ENCODE results near the gene PARP12. TPM values are rescaled to one million over a fixed set of nuclear protein-coding genes. Genes with fewer than 3 reads are reported as not detected.

The PARP12 gene
- total and polyA plus RNA-seq, 9 of the 15 experiments (the other 6 are each of a cell fraction or from before 2014, with no cell fraction given), result 4.6 to 40.4 (median 23.5) TPM

- H3K27ac ChIP-seq (ENCODE audit: extremely low read depth, low read depth, low read length), result no peak overlapping the region
- no peak overlapping the region for H3K4me3 ChIP-seq
- no peaks in the 10 kb centered on the region for H4K20me1 ChIP-seq (replicated peaks; ENCODE audit: control insufficient read depth, insufficient read depth, low read length)
- no peak overlapping the region for H3K4me2 ChIP-seq (ENCODE audit: insufficient read depth, low read length)
- DNase-seq (ENCODE audit: extremely low read depth in 1 of 4, low spot score in 3 of 4), result no peak
- H2AFZ ChIP-seq (ENCODE audit: low read depth, low read length), result no peak overlapping the region
- 71% methylated on average over 7 of the region's 7 CpGs for WGBS (ENCODE audit: insufficient coverage, low coverage, missing lambda C conversion rate)
- TF ChIP-seq ZNF232 (CRISPR knock-in tag; IDR thresholded peaks at IDR 0.05) (no peak), PHF8 (IDR thresholded peaks at IDR 0.05; ENCODE audit: borderline replicate concordance, low read length) (no peak), SMARCE1 (IDR thresholded peaks at IDR 0.05) (no peak), ZNF324 (CRISPR knock-in tag; IDR thresholded peaks at IDR 0.05) (no peak), ZNF23 (CRISPR knock-in tag; IDR thresholded peaks at IDR 0.05) (no peak), ASH1L (IDR thresholded peaks at IDR 0.05; ENCODE audit: borderline replicate concordance, low read depth, partially characterized antibody) (no peak), TCF7L2 (IDR thresholded peaks at IDR 0.05; ENCODE audit: low read depth, low read length) (no peak), MAFF (IDR thresholded peaks at IDR 0.05; ENCODE audit: low read length) (no peak), BCLAF1 (IDR thresholded peaks at IDR 0.05; ENCODE audit: borderline replicate concordance in 1 of 2, control insufficient read depth in 1 of 2, low read depth in 2 of 2, low read length in 1 of 2) (no peak), MBD1 (CRISPR knock-in tag; IDR thresholded peaks at IDR 0.05) (no peak), TBL1XR1 (IDR thresholded peaks at IDR 0.05; ENCODE audit: low read length in 2 of 2) (no peak), MAX (CRISPR knock-in tag; IDR thresholded peaks at IDR 0.05) (no peak), KDM4B (IDR thresholded peaks at IDR 0.05; ENCODE audit: borderline replicate concordance in 2 of 2, low read depth in 1 of 2) (no peak)
- TF ChIP-seq, protein P1, sequence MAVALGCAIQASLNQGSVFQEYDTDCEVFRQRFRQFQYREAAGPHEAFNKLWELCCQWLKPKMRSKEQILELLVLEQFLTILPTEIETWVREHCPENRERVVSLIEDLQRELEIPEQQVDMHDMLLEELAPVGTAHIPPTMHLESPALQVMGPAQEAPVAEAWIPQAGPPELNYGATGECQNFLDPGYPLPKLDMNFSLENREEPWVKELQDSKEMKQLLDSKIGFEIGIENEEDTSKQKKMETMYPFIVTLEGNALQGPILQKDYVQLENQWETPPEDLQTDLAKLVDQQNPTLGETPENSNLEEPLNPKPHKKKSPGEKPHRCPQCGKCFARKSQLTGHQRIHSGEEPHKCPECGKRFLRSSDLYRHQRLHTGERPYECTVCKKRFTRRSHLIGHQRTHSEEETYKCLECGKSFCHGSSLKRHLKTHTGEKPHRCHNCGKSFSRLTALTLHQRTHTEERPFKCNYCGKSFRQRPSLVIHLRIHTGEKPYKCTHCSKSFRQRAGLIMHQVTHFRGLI (CRISPR knock-in tag; IDR thresholded peaks at IDR 0.05), result no peak
- ChIA-PET CTCF (ENCODE audit: low intra/inter-chr PET ratio) (no interaction called here), POLR2A (no interaction called here)
- H3K27me3 ChIP-seq (ENCODE audit: control insufficient read depth in 2 of 2, insufficient read depth in 2 of 2, low read length in 2 of 2), result no peaks in the 10 kb centered on the region
- H3K4me1 ChIP-seq (replicated peaks in 1 of 2; ENCODE audit: control insufficient read depth in 2 of 2, insufficient read depth in 2 of 2, low read length in 2 of 2), result no peaks in the 10 kb centered on the region
- no peak for FAIRE-seq
- H3K9me1 ChIP-seq (ENCODE audit: control insufficient read depth, insufficient read depth, low read length), result no peaks in the 10 kb centered on the region
- no peak for ATAC-seq
- in situ Hi-C loops (cut with MboI), result no loop called here
- no peaks in the 10 kb centered on the region for H3K9me3 ChIP-seq (replicated peaks; ENCODE audit: control insufficient read depth, insufficient read depth, low read depth, low read length)
- no peaks in the 10 kb centered on the region for H3K79me2 ChIP-seq (ENCODE audit: control insufficient read depth, insufficient read depth, low read length)
- no TSS peak for BruUV-seq (replicated peaks)
- intact Hi-C loops (cut with micrococcal nuclease), result no loop called here
- H3K9ac ChIP-seq (ENCODE audit: insufficient read depth in 1 of 2, low read depth in 2 of 2, low read length in 2 of 2), result peak overlapping the region in 1 of 2 experiments; percentile 8; a peak in 1 of 4 replicates
- peaks cover 34% of the 10 kb centered on the region for H3K36me3 ChIP-seq (ENCODE audit: control insufficient read depth, insufficient read depth, low read length)
Measured at GRCh38 chr7:140039066-140039465, 23.7 kb downstream of the PARP12 start.

All from K562 (cell line).